GM23338 (cell line): ENCODE results near the gene ZEB2. TPM values are rescaled to one million over a fixed set of nuclear protein-coding genes. Genes with fewer than 3 reads are reported as not detected.

Experiments used
- ATAC-seq: fragments of 200-7000 bp; cut with Tn5 transposase; 3 replicates; pipeline ENCODE4 v1.9.1; 2020
- DNase-seq: peaks from one replicate; pipeline ENCODE4 v3.0.0-alpha.2; 2015; ENCODE audit warnings: low spot score
- H2AFZ ChIP-seq: fragments of 200-600 bp; sonication (generic); 2 replicates; pipeline ENCODE4 v1.8.0; 2016; ENCODE audit warnings: antibody characterized with exemption, mild to moderate bottlenecking, moderate library complexity
- H3F3A ChIP-seq: fragments of 200-600 bp; sonication (generic); replicated peaks from 2 replicates; pipeline ENCODE4 v1.8.0; 2017; ENCODE audit warnings: antibody characterized with exemption, mixed run types, low read depth
- H3K27ac ChIP-seq: fragments of 200-600 bp; sonication (generic); 2 replicates; pipeline ENCODE4 v1.6.1; 2016; ENCODE audit warnings: low read depth
- H3K27me3 ChIP-seq: fragments of 200-600 bp; sonication (generic); 2 replicates; pipeline ENCODE4 v1.8.0; 2016; ENCODE audit warnings: mild to moderate bottlenecking, mixed run types, moderate library complexity; ENCODE audit not compliant: insufficient read depth
- H3K36me3 ChIP-seq: fragments of 200-600 bp; sonication (generic); 2 replicates; pipeline ENCODE4 v1.8.0; 2016; ENCODE audit warnings: mild to moderate bottlenecking; ENCODE audit not compliant: insufficient read depth
- H3K4me1 ChIP-seq: fragments of 200-600 bp; sonication (generic); 2 replicates; pipeline ENCODE4 v1.8.0; 2016; ENCODE audit warnings: mild to moderate bottlenecking, moderate library complexity; ENCODE audit not compliant: insufficient read depth
- H3K4me2 ChIP-seq: fragments of 200-600 bp; sonication (generic); 2 replicates; pipeline ENCODE4 v1.7.1; 2017; ENCODE audit warnings: mixed run types
- H3K4me3 ChIP-seq: fragments of 200-600 bp; sonication (generic); 2 replicates; pipeline ENCODE4 v1.6.1; 2016; ENCODE audit warnings: mixed run types
- H3K79me2 ChIP-seq: fragments of 200-600 bp; sonication (generic); replicated peaks from 2 replicates; pipeline ENCODE4 v1.8.0; 2017; ENCODE audit warnings: mild to moderate bottlenecking; ENCODE audit not compliant: insufficient read depth
- H3K9me2 ChIP-seq: fragments of 200-600 bp; sonication (generic); 2 replicates; pipeline ENCODE4 v1.8.0; 2017; ENCODE audit not compliant: insufficient read depth
- H4K20me1 ChIP-seq: fragments of 200-600 bp; sonication (generic); replicated peaks from 2 replicates; pipeline ENCODE4 v1.8.0; 2017; ENCODE audit warnings: mild to moderate bottlenecking; ENCODE audit not compliant: insufficient read depth
- H3K27ac Mint-ChIP-seq: 2 replicates; pipeline ENCODE4 v1.8.0; 2020; ENCODE audit warnings: inconsistent platforms, mild to moderate bottlenecking, moderate library complexity, mixed read lengths
- H3K27me3 Mint-ChIP-seq: 3 replicates; pipeline ENCODE4 v1.8.0; 2022; ENCODE audit warnings: low read depth, mild to moderate bottlenecking, moderate library complexity, mixed read lengths, inconsistent platforms; ENCODE audit not compliant: insufficient read depth, poor library complexity
- H3K36me3 Mint-ChIP-seq: 3 replicates; pipeline ENCODE4 v1.8.0; 2021; ENCODE audit warnings: low read depth, mild to moderate bottlenecking, inconsistent platforms, moderate library complexity, mixed read lengths
- H3K4me1 Mint-ChIP-seq: 3 replicates; pipeline ENCODE4 v1.8.0; 2020; ENCODE audit warnings: mild to moderate bottlenecking, inconsistent platforms, mixed read lengths
- H3K4me3 Mint-ChIP-seq: 3 replicates; pipeline ENCODE4 v1.8.0; 2021; ENCODE audit warnings: moderate library complexity, mild to moderate bottlenecking, inconsistent platforms, mixed read lengths
- H3K9me3 Mint-ChIP-seq: 3 replicates; pipeline ENCODE4 v1.8.0; 2020; ENCODE audit warnings: moderate library complexity, mild to moderate bottlenecking, inconsistent platforms, mixed read lengths
- CREB1 ChIP-seq: fragments of 250-450 bp; sonication (Bioruptor Pico); IDR thresholded peaks from 2 replicates; pipeline ENCODE4 v1.5.0; 2020; ENCODE audit warnings: low read depth, mild to moderate bottlenecking, moderate library complexity
- EZH2 ChIP-seq: fragments of 200-600 bp; sonication (generic); IDR thresholded peaks from one replicate; pipeline ENCODE4 v1.8.0; 2017; ENCODE audit warnings: antibody characterized with exemption, mild to moderate bottlenecking, low read depth; ENCODE audit not compliant: unreplicated experiment
- EZH2phosphoT487 ChIP-seq: fragments of 200-600 bp; sonication (generic); IDR thresholded peaks from one replicate; pipeline ENCODE4 v1.8.1; 2018; ENCODE audit warnings: antibody characterized with exemption; ENCODE audit not compliant: unreplicated experiment
- NANOG ChIP-seq: IDR thresholded peaks from 2 replicates; pipeline ENCODE4 v1.6.1; 2016; ENCODE audit warnings: antibody characterized with exemption, borderline replicate concordance
- STAT1 ChIP-seq: IDR thresholded peaks from one replicate; pipeline ENCODE4 v1.6.1; 2016; ENCODE audit warnings: antibody characterized with exemption; ENCODE audit not compliant: unreplicated experiment
- ZNF114 ChIP-seq: fragments of 250-450 bp; sonication (Bioruptor Pico); IDR thresholded peaks from 2 replicates; pipeline ENCODE4 v1.5.0; 2020; ENCODE audit warnings: mild to moderate bottlenecking, moderate library complexity
- polyA plus RNA-seq: library from polyadenylated mRNA; unstranded; fragments of >200 nt; fragmentation: Nextera tagmentation; extraction: Ambion mirVana; gene quantifications from 2 replicates; pipeline ENCODE4 v1.2.1, GENCODE V29; 2016
- total RNA-seq: library from RNA; depleted of rRNA; stranded (reverse); fragments of >200 nt; shearing (Covaris generic); gene quantifications from 2 replicates; pipeline ENCODE4 v1.2.3, GENCODE V29; 2014
- TF ChIP-seq, protein P1 (sequence below), 2 experiments: fragments of 200-600 bp in 1 of 2; sonication (generic) in 1 of 2; conservative IDR thresholded peaks; 2 replicates each; pipeline versions ENCODE4 v1.5.1 to v1.6.1; 2016 to 2017; ENCODE audit warnings: antibody characterized with exemption in 2 of 2, low read depth in 2 of 2, mild to moderate bottlenecking in 2 of 2, moderate library complexity in 1 of 2
- TF ChIP-seq, protein P2 (sequence below): IDR thresholded peaks from one replicate; pipeline ENCODE4 v1.6.1; 2018; ENCODE audit warnings: antibody characterized with exemption; ENCODE audit not compliant: unreplicated experiment

ZEB2 gene
- total and polyA plus RNA-seq, 2 experiments from 2014 or later: 0.45 TPM; not detected in 1

DNA sequence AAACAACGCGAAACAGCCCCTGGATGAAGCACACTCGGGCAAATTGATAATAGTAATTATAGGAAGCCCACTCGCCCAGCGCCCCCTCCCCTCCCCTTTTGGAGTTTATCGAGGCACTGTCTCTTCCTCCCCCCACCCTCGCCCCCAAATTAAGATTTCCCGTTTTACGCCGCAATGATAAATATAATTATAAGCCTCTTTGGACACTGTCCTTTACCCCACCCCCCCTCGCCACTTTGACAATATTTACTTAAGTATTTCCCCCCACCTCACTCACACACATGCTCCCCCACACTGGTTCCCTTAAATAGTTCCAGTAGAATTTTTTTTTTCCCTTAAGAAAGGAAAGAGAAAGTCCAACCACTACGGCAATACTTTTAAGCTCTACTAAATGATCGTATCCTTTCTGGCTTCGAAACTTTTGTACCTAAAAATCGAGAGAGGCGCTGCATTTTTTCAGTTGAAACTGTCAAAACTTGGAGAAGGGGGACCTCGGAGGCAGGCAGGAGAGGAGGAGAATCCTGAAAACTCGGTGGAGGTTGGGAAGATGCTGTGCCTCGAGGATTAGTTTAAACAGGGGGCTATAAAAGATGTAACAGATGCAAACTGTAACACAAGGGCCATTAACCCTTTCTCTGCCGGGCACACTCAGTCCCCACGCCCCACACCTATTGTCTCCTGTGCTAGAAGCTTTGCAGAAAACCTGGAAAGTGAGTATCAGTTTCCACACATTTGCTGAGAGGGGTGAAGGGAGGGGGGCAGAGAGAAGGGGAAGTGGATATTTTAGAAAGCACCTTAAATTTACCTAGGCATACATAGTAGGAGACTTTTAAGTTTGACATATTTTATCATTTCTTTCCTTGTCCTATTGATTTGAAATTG lies 1.8 kb downstream of the ZEB2 start:
- H3K27ac ChIP-seq: no peak overlapping the region
- H3K4me3 ChIP-seq: peak overlapping the region; percentile 75
- no peak for ATAC-seq
- peak overlapping the region; percentile 96 for H3K4me2 ChIP-seq
- peaks cover 46% of the 10 kb centered on the region for H3K27me3 Mint-ChIP-seq
- no peaks in the 10 kb centered on the region; the same call in 2 of the 3 replicates for H3K9me3 Mint-ChIP-seq
- H3K36me3 Mint-ChIP-seq: no peaks in the 10 kb centered on the region; the same call in 2 of the 3 replicates
- peaks cover 99% of the 10 kb centered on the region for H3K27me3 ChIP-seq
- H3K4me1 Mint-ChIP-seq: peaks cover 47% of the 10 kb centered on the region
- peak; percentile 53 for DNase-seq
- TF ChIP-seq EZH2 (peak; percentile 82), CREB1 (no peak), STAT1 (no peak)
- no peaks in the 10 kb centered on the region for H3K36me3 ChIP-seq
- H4K20me1 ChIP-seq: peaks cover 31% of the 10 kb centered on the region
- 0 out of 2 replicates have a peak overlapping the region, but pooled peaks have one; percentile 92 for H2AFZ ChIP-seq
- peaks cover 18% of the 10 kb centered on the region for H3F3A ChIP-seq
- H3K4me1 ChIP-seq: peaks cover 72% of the 10 kb centered on the region
- no peaks in the 10 kb centered on the region for H3K79me2 ChIP-seq
- H3K9me2 ChIP-seq: no peaks in the 10 kb centered on the region
- no peak overlapping the region for H3K27ac Mint-ChIP-seq
- H3K4me3 Mint-ChIP-seq: no peak overlapping the region

DNA sequence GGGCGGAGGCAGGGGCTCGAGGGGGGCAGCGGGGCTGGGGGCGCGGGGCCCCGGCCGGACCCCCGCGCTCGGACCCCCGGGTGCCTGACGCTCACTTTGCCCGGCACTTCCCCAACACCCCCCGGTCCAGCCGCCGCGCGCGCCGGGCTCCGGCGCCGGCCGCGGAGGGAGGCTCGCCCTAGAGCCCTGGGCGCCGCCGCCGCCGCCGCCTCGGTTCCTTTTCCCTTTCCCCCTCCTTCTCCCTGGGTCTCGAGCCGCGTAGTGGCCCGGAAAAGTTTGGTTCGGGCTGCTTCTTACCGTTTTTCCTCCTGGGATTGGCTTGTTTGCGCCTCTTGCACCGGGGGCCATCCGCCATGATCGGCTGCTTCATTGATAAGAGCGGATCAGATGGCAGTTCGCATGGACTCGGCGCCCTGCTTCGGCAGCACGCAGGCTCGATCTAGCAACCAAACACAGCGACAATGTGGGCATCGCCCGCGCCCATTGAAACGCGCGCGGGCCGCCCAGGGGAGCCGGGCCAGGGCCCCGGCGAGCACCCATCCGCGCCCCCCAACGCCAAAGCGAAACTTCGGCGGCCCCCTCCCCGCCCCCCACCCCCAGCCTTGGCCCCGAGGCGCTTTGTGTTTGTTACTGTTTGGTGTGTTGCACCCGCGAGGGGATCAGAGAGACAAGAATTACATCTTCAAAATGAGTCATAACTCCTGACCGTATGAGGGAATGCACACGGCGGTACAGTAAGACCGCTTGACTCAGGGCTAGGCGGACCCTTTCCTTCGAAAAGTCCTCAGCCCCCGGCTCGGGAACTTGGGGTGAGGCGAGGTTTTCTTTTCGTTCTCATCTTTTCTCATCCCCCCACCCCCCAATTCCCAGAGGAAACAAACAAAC lies 2.7 kb downstream of the ZEB2 start:
- H3K9me2 ChIP-seq: no peaks in the 10 kb centered on the region
- Mint-ChIP-seq H3K9me3 (no peaks in the 10 kb centered on the region; the same call in 2 of the 3 replicates), H3K4me1 (peaks cover 48% of the 10 kb centered on the region), H3K27me3 (peaks cover 47% of the 10 kb centered on the region), H3K36me3 (no peaks in the 10 kb centered on the region; the same call in 2 of the 3 replicates), H3K27ac (no peak overlapping the region), H3K4me3 (no peak overlapping the region; the same call in 2 of the 3 replicates)
- no peaks in the 10 kb centered on the region for H3K79me2 ChIP-seq
- peak overlapping the region; percentile 75 for H3K4me3 ChIP-seq
- H3K27ac ChIP-seq: no peak overlapping the region
- peak overlapping the region; percentile 96 for H3K4me2 ChIP-seq
- ATAC-seq: peak; percentile 16
- H4K20me1 ChIP-seq: peaks cover 31% of the 10 kb centered on the region
- TF ChIP-seq, protein P1, sequence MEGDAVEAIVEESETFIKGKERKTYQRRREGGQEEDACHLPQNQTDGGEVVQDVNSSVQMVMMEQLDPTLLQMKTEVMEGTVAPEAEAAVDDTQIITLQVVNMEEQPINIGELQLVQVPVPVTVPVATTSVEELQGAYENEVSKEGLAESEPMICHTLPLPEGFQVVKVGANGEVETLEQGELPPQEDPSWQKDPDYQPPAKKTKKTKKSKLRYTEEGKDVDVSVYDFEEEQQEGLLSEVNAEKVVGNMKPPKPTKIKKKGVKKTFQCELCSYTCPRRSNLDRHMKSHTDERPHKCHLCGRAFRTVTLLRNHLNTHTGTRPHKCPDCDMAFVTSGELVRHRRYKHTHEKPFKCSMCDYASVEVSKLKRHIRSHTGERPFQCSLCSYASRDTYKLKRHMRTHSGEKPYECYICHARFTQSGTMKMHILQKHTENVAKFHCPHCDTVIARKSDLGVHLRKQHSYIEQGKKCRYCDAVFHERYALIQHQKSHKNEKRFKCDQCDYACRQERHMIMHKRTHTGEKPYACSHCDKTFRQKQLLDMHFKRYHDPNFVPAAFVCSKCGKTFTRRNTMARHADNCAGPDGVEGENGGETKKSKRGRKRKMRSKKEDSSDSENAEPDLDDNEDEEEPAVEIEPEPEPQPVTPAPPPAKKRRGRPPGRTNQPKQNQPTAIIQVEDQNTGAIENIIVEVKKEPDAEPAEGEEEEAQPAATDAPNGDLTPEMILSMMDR (conservative IDR thresholded peaks at IDR 0.05; ENCODE audit: low read depth in 2 of 2): no peak
- TF ChIP-seq, protein P2, sequence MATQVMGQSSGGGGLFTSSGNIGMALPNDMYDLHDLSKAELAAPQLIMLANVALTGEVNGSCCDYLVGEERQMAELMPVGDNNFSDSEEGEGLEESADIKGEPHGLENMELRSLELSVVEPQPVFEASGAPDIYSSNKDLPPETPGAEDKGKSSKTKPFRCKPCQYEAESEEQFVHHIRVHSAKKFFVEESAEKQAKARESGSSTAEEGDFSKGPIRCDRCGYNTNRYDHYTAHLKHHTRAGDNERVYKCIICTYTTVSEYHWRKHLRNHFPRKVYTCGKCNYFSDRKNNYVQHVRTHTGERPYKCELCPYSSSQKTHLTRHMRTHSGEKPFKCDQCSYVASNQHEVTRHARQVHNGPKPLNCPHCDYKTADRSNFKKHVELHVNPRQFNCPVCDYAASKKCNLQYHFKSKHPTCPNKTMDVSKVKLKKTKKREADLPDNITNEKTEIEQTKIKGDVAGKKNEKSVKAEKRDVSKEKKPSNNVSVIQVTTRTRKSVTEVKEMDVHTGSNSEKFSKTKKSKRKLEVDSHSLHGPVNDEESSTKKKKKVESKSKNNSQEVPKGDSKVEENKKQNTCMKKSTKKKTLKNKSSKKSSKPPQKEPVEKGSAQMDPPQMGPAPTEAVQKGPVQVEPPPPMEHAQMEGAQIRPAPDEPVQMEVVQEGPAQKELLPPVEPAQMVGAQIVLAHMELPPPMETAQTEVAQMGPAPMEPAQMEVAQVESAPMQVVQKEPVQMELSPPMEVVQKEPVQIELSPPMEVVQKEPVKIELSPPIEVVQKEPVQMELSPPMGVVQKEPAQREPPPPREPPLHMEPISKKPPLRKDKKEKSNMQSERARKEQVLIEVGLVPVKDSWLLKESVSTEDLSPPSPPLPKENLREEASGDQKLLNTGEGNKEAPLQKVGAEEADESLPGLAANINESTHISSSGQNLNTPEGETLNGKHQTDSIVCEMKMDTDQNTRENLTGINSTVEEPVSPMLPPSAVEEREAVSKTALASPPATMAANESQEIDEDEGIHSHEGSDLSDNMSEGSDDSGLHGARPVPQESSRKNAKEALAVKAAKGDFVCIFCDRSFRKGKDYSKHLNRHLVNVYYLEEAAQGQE: no peak
- TF ChIP-seq EZH2: peak; percentile 76
- TF ChIP-seq ZNF114: no peak
- TF ChIP-seq NANOG: no peak
- TF ChIP-seq EZH2phosphoT487: no peak
- no peaks in the 10 kb centered on the region for H3K36me3 ChIP-seq
- H2AFZ ChIP-seq: peak overlapping the region; percentile 92; the same call in 1 of the 2 replicates
- peaks cover 72% of the 10 kb centered on the region for H3K4me1 ChIP-seq
- H3K27me3 ChIP-seq: peaks cover 99% of the 10 kb centered on the region
- peaks cover 15% of the 10 kb centered on the region; the same call in 1 of the 2 replicates for H3F3A ChIP-seq
- peak; percentile 66 for DNase-seq
